GM12878 (cell line): Measurements from ENCODE around the gene SC5D. TPM values are rescaled to one million over a fixed set of nuclear protein-coding genes. Genes with fewer than 3 reads are reported as not detected.

ENCODE experiments used
- ATAC-seq: fragments of 200-7000 bp; cut with Tn5 transposase; 3 replicates; pipeline ENCODE4 v1.9.1; 2020; ENCODE audit warnings: mild to moderate bottlenecking, moderate library complexity
- BruUV-seq: library from RNA; stranded (reverse); fragments of 400-500 nt; replicated peaks from 2 replicates; lab custom pipeline; 2021; lab: Mats Ljungman, UMichigan
- CTCF ChIA-PET: fragments of 300-600 bp; sonication (Branson Sonifier 250); formaldehyde crosslinking; extraction: SDS; loops from one replicate; lab custom pipeline; 2021; ENCODE audit warnings: inconsistent platforms; lab: Yijun Ruan, JAX
- POLR2A ChIA-PET: fragments of 350-600 bp; formaldehyde crosslinking; extraction: SDS; loops from one replicate; lab custom pipeline; 2021; ENCODE audit warnings: inconsistent platforms; lab: Charles Lee
- RAD21 ChIA-PET: fragments of 300-600 bp; sonication (Branson Sonifier 250); formaldehyde crosslinking; loops from one replicate; lab custom pipeline; 2023; ENCODE audit warnings: antibody characterized with exemption; ENCODE audit not compliant: unreplicated experiment; lab: Charles Lee
- SMC1A ChIA-PET: fragments of 300-600 bp; sonication (Branson Sonifier 250); formaldehyde crosslinking; loops from one replicate; lab custom pipeline; 2023; ENCODE audit not compliant: unreplicated experiment, uncharacterized antibody; lab: Charles Lee
- DNase-seq: peaks from one replicate; pipeline ENCODE4 v3.0.0-alpha.2; 2011; ENCODE audit warnings: low read depth, low spot score
- FAIRE-seq: peaks from 3 replicates; lab custom pipeline; 2011; peaks lifted over from hg19 to GRCh38; lab: Jason Lieb, UNC
- H2AFZ ChIP-seq: 2 replicates; pipeline ENCODE4 v1.6.0; 2011; ENCODE audit warnings: low read depth, low read length, control low read depth; ENCODE audit not compliant: control insufficient read depth
- H3K27ac ChIP-seq: 2 replicates; pipeline ENCODE4 v1.5.1; 2011; ENCODE audit warnings: control low read depth; ENCODE audit not compliant: control insufficient read depth, insufficient read depth
- H3K27me3 ChIP-seq, 2 experiments: replicated peaks in 1 of 2; 2 replicates each; pipeline versions ENCODE4 v1.6.0 to v1.6.1; 2011; ENCODE audit warnings: low read length in 1 of 2; ENCODE audit not compliant: control insufficient read depth in 2 of 2, insufficient read depth in 2 of 2
- H3K36me3 ChIP-seq, 2 experiments: 2 replicates each; pipeline ENCODE4 v1.5.1; 2011; ENCODE audit warnings: low read length in 1 of 2; ENCODE audit not compliant: control insufficient read depth in 2 of 2, insufficient read depth in 2 of 2
- H3K4me1 ChIP-seq: 2 replicates; pipeline ENCODE4 v1.6.1; 2011; ENCODE audit warnings: mild to moderate bottlenecking, low read length, moderate library complexity, mixed read lengths; ENCODE audit not compliant: control insufficient read depth, insufficient read depth
- H3K4me2 ChIP-seq: 2 replicates; pipeline ENCODE4 v1.6.0; 2011; ENCODE audit warnings: control low read depth; ENCODE audit not compliant: control insufficient read depth, insufficient read depth
- H3K4me3 ChIP-seq: fragments of 200-600 bp; sonication (generic); 2 replicates; pipeline ENCODE4 v1.5.1; 2016
- H3K79me2 ChIP-seq: 2 replicates; pipeline ENCODE4 v1.6.0; 2011; ENCODE audit warnings: low read length; ENCODE audit not compliant: control insufficient read depth, insufficient read depth
- H3K9ac ChIP-seq: 2 replicates; pipeline ENCODE4 v1.8.0; 2011; ENCODE audit warnings: low read length, control low read depth, mixed read lengths; ENCODE audit not compliant: control insufficient read depth, insufficient read depth
- H3K9me3 ChIP-seq: replicated peaks from 3 replicates; pipeline ENCODE4 v1.5.1; 2011; ENCODE audit warnings: mild to moderate bottlenecking, low read length; ENCODE audit not compliant: control insufficient read depth, insufficient read depth
- H4K20me1 ChIP-seq: 2 replicates; pipeline ENCODE4 v1.6.0; 2011; ENCODE audit not compliant: control insufficient read depth, insufficient read depth
- EED ChIP-seq: sonication (generic); IDR thresholded peaks from 2 replicates; pipeline ENCODE4 v1.6.1; 2016; ENCODE audit warnings: antibody characterized with exemption, low read depth
- ETV6 ChIP-seq, 2 experiments: fragments of 450-650 bp in 1 of 2; IDR thresholded peaks in 1 of 2; conservative IDR thresholded peaks in 1 of 2; 2 replicates each; pipeline ENCODE4 v1.6.1; 2014; ENCODE audit warnings: antibody characterized with exemption in 1 of 2, borderline replicate concordance in 1 of 2, low read depth in 1 of 2, mild to moderate bottlenecking in 1 of 2, moderate library complexity in 1 of 2
- IKZF2 ChIP-seq, 2 experiments: fragments of 450-650 bp; IDR thresholded peaks; 2 replicates each; pipeline ENCODE4 v1.6.1; 2017; ENCODE audit warnings: mild to moderate bottlenecking in 2 of 2, moderate library complexity in 2 of 2
- LARP7 ChIP-seq: fragments of 450-650 bp; IDR thresholded peaks from 2 replicates; pipeline ENCODE4 v1.6.1; 2017; ENCODE audit warnings: mild to moderate bottlenecking
- MTA3 ChIP-seq: IDR thresholded peaks from 2 replicates; pipeline ENCODE4 v1.6.1; 2012; ENCODE audit warnings: low read length, inconsistent platforms, borderline replicate concordance
- MYC ChIP-seq: IDR thresholded peaks from 2 replicates; pipeline ENCODE4 v1.6.1; 2011; ENCODE audit warnings: mild to moderate bottlenecking, low read length, moderate library complexity, inconsistent platforms; ENCODE audit not compliant: insufficient read depth, insufficient replicate concordance, insufficient read length, severe bottlenecking
- NFYB ChIP-seq: IDR thresholded peaks from 2 replicates; pipeline ENCODE4 v1.6.1; 2011; ENCODE audit warnings: low read depth, mild to moderate bottlenecking, low read length, improper control_type of control experiment, moderate library complexity; ENCODE audit not compliant: insufficient read depth
- PRDM15 ChIP-seq: fragments of 450-650 bp; formaldehyde crosslinking; IDR thresholded peaks from 2 replicates; pipeline ENCODE4 v1.4.0; 2020; ENCODE audit warnings: mild to moderate bottlenecking, moderate library complexity
- RUNX3 ChIP-seq: IDR thresholded peaks from 2 replicates; pipeline ENCODE4 v1.6.1; 2012; ENCODE audit warnings: low read length, inconsistent platforms
- WGBS: methylation state at CpG from one replicate; pipeline ENCODE4 v1.1.6; 2016; ENCODE audit warnings: low lambda C conversion rate; ENCODE audit not compliant: insufficient replicate concordance, insufficient coverage; ENCODE audit errors: missing lambda C conversion rate; 5-methylcytosine and 5-hydroxymethylcytosine counted together
- in situ Hi-C: fragments of 300-500 bp; cut with MboI; formaldehyde crosslinking; loops from 9 replicates; pipeline ENCODE4 v1.14.3; 2018; ENCODE audit warnings: mixed read lengths
- intact Hi-C: fragments of 100-400 bp; cut with micrococcal nuclease; formaldehyde crosslinking; loops from one replicate; pipeline ENCODE4 v1.14.2; 2022; ENCODE audit not compliant: unreplicated experiment
- polyA plus RNA-seq, 11 experiments: library from polyadenylated mRNA; depleted of rRNA in 4 of 11; unstranded in 6 of 11; stranded (reverse) in 5 of 11; fragments of >200 nt; fragmentation: Nextera tagmentation in 4 of 11; fragmentation: Illumina TruSeq in 1 of 11; extraction: Ambion mirVana in 4 of 11; extraction: Trizol in 1 of 11; gene quantifications; 1 replicate in 1 of 11; 2 replicates in 10 of 11; pipeline versions ENCODE4 v1.2.1 to v1.2.3, GENCODE V29; 2011 to 2016; ENCODE audit warnings: inconsistent platforms in 2 of 11, missing spikeins in 2 of 11, low read depth in 1 of 11
- total RNA-seq, 4 experiments: library from RNA; depleted of rRNA in 3 of 4; stranded (reverse); fragments of >200 nt in 3 of 4; fragmentation: Illumina TruSeq in 1 of 4; extraction: Trizol in 1 of 4; gene quantifications; 2 replicates each; pipeline versions ENCODE4 v1.2.1 to v1.2.3, GENCODE V29; 2013 to 2021
- TF ChIP-seq, protein P1 (sequence below): fragments of 450-650 bp; IDR thresholded peaks from 2 replicates; pipeline ENCODE4 v1.6.1; 2017; ENCODE audit warnings: borderline replicate concordance

The SC5D gene
- total and polyA plus RNA-seq, 10 of the 15 experiments (the other 5 are each of a cell fraction or from before 2014, with no cell fraction given), result 23.7 to 134 (median 30.8) TPM

- FAIRE-seq (no peak), DNase-seq (no peak), ATAC-seq (peak; percentile 53)
- no TSS peak for BruUV-seq
- Histone ChIP-seq H3K4me2 (peak overlapping the region; percentile 21; the same call in 1 of the 2 replicates), H3K4me1 (peaks cover 18% of the 10 kb centered on the region), H3K27ac (no peak overlapping the region), H3K36me3 (no peaks in the 10 kb centered on the region), H3K9me3 (no peaks in the 10 kb centered on the region), H2AFZ (peak overlapping the region; percentile 51), H3K79me2 (no peaks in the 10 kb centered on the region), H4K20me1 (no peaks in the 10 kb centered on the region), H3K27me3 (no peaks in the 10 kb centered on the region), H3K4me3 (no peak overlapping the region), H3K9ac (no peak overlapping the region)
- TF ChIP-seq PRDM15 (CRISPR knock-in tag), result no peak
- TF ChIP-seq EED, result 0 out of 2 replicates have a peak, but pooled peaks have one; percentile 10
- TF ChIP-seq MYC, result no peak
- TF ChIP-seq, protein P1, sequence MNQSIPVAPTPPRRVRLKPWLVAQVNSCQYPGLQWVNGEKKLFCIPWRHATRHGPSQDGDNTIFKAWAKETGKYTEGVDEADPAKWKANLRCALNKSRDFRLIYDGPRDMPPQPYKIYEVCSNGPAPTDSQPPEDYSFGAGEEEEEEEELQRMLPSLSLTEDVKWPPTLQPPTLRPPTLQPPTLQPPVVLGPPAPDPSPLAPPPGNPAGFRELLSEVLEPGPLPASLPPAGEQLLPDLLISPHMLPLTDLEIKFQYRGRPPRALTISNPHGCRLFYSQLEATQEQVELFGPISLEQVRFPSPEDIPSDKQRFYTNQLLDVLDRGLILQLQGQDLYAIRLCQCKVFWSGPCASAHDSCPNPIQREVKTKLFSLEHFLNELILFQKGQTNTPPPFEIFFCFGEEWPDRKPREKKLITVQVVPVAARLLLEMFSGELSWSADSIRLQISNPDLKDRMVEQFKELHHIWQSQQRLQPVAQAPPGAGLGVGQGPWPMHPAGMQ, result no peak
- TF ChIP-seq NFYB, result no peak
- 0 out of 2 replicates have a peak, but pooled peaks have one; percentile 16 for TF ChIP-seq LARP7
- TF ChIP-seq IKZF2 (IDR thresholded peaks at IDR 0.05), result no peak; a peak in 1 of 4 replicates
- no peak for TF ChIP-seq MTA3
- peak; percentile 68 for TF ChIP-seq RUNX3
- peak in 1 of 2 experiments; percentile 29; a peak in 1 of 4 replicates for TF ChIP-seq ETV6 (conservative IDR thresholded peaks at IDR 0.05 in 1 of 2, IDR thresholded peaks at IDR 0.05 in 1 of 2; ENCODE audit: borderline replicate concordance in 1 of 2, low read depth in 1 of 2)
- 43% methylated on average over 16 of the region's 16 CpGs for WGBS
- RAD21 ChIA-PET, result interaction anchor here (0.7 to 3.0 kb wide), 7 partner anchors 9 to 137 kb away, joined by 3 to 14 read pairs (median 5); no protein-coding TSS in a partner anchor
- in situ Hi-C loops (no loop called here), intact Hi-C loops (loop anchor here (5.0 kb wide), 1 partner anchor 39 kb away; no protein-coding TSS in a partner anchor)
- CTCF ChIA-PET, result interaction anchor here (0.7 to 8.6 kb wide), 6 partner anchors 7 to 263 kb away, joined by 3 to 56 read pairs (median 8); no protein-coding TSS in a partner anchor
- POLR2A ChIA-PET, result interaction anchor here (0.6 to 1.0 kb wide), 2 partner anchors 76 to 133 kb away, joined by 3 read pairs; no protein-coding TSS in a partner anchor
- SMC1A ChIA-PET, result interaction anchor here (0.9 to 5.7 kb wide), 19 partner anchors 8 to 263 kb away, joined by 3 to 43 read pairs (median 4); no protein-coding TSS in a partner anchor
These were observed 35.8 kb downstream of the SC5D start for GRCh38 chr11:121328176-121328966.
